ENCODE measurements around the gene HAS3.

HAS3 gene

GRCh38 chr16:69107316-69107962 is 2.0 kb downstream of the HAS3 start:
- Histone ChIP-seq H3K4me3 (replicated peaks; ENCODE audit: insufficient read depth, low read length) (no peak overlapping the region), H3K27me3 (ENCODE audit: insufficient read depth, poor library complexity, severe bottlenecking) (peaks cover 6% of the 10 kb centered on the region), H3K27ac (replicated peaks) (no peak overlapping the region)
- no peak for DNase-seq (ENCODE audit: low read depth in 1 of 2, low spot score in 1 of 2)
- no peak for TF ChIP-seq REST (IDR thresholded peaks at IDR 0.05; ENCODE audit: insufficient replicate concordance, low read depth)
- no peak for TF ChIP-seq SPI1 (IDR thresholded peaks at IDR 0.05; ENCODE audit: borderline replicate concordance, low read depth)
- TF ChIP-seq CTCF (IDR thresholded peaks at IDR 0.05; ENCODE audit: insufficient read depth, low read length) = no peak
- TF ChIP-seq GABPA (IDR thresholded peaks at IDR 0.05; ENCODE audit: low read depth) = no peak
- TF ChIP-seq POLR2AphosphoS5 (IDR thresholded peaks at IDR 0.05; ENCODE audit: low read depth) = no peak

- no peak overlapping the region for H3K4me3 ChIP-seq (replicated peaks; ENCODE audit: insufficient read depth, low read length)
- TF ChIP-seq REST (IDR thresholded peaks at IDR 0.05; ENCODE audit: insufficient replicate concordance, low read depth) = no peak
- no peak for TF ChIP-seq SPI1 (IDR thresholded peaks at IDR 0.05; ENCODE audit: borderline replicate concordance, low read depth)
- no peak for TF ChIP-seq CTCF (IDR thresholded peaks at IDR 0.05; ENCODE audit: insufficient read depth, low read length)
- TF ChIP-seq GABPA (IDR thresholded peaks at IDR 0.05; ENCODE audit: low read depth) = no peak
- no peak for TF ChIP-seq POLR2AphosphoS5 (IDR thresholded peaks at IDR 0.05; ENCODE audit: low read depth)
- H3K27me3 ChIP-seq (ENCODE audit: insufficient read depth, poor library complexity, severe bottlenecking) = peaks cover 6% of the 10 kb centered on the region
- H3K27ac ChIP-seq (replicated peaks) = no peak overlapping the region
- DNase-seq (ENCODE audit: low read depth in 1 of 2, low spot score in 1 of 2) = no peak
Measured at GRCh38 chr16:69108064-69108904, 2.8 kb downstream of the HAS3 start.

GRCh38 chr16:69108905-69109252 is 3.4 kb downstream of the HAS3 start:
- TF ChIP-seq REST (IDR thresholded peaks at IDR 0.05; ENCODE audit: insufficient replicate concordance, low read depth) = no peak
- no peak for TF ChIP-seq CTCF (IDR thresholded peaks at IDR 0.05; ENCODE audit: insufficient read depth, low read length)
- TF ChIP-seq SPI1 (IDR thresholded peaks at IDR 0.05; ENCODE audit: borderline replicate concordance, low read depth) = no peak
- TF ChIP-seq GABPA (IDR thresholded peaks at IDR 0.05; ENCODE audit: low read depth) = no peak
- no peak overlapping the region for H3K4me3 ChIP-seq (replicated peaks; ENCODE audit: insufficient read depth, low read length)
- peaks cover 6% of the 10 kb centered on the region for H3K27me3 ChIP-seq (ENCODE audit: insufficient read depth, poor library complexity, severe bottlenecking)
- no peak for DNase-seq (ENCODE audit: low read depth in 1 of 2, low spot score in 1 of 2)
- H3K27ac ChIP-seq (replicated peaks) = no peak overlapping the region
